SJSA1 (cell line): ENCODE measurements around the gene GPX1. TPM values are rescaled to one million over a fixed set of nuclear protein-coding genes. Genes with fewer than 3 reads are reported as not detected.
"Not testable (repeated sequence)": the region's sequence is repeated elsewhere in the genome, so short reads cannot be mapped to it uniquely, and the experiment has no call there.

Experiments used
- DNase-seq, 2 experiments: peaks; one replicate each; pipeline ENCODE4 v3.0.0-alpha.2; 2015 to 2020; ENCODE audit warnings: low spot score in 2 of 2, low read depth in 1 of 2
- H3K27ac ChIP-seq: fragments of 250-450 bp; sonication (Bioruptor Pico); 2 replicates; pipeline ENCODE4 v1.5.1; 2020; ENCODE audit warnings: mild to moderate bottlenecking, moderate library complexity
- H3K27me3 ChIP-seq: fragments of 250-450 bp; sonication (Bioruptor Pico); replicated peaks from 2 replicates; pipeline ENCODE4 v1.5.1; 2020; ENCODE audit warnings: mild to moderate bottlenecking, moderate library complexity
- H3K36me3 ChIP-seq: fragments of 250-450 bp; sonication (Bioruptor Pico); 2 replicates; pipeline ENCODE4 v1.5.1; 2020; ENCODE audit warnings: mild to moderate bottlenecking
- H3K4me1 ChIP-seq: fragments of 250-450 bp; sonication (Bioruptor Pico); replicated peaks from 2 replicates; pipeline ENCODE4 v1.6.1; 2021; ENCODE audit warnings: mild to moderate bottlenecking
- H3K4me3 ChIP-seq: fragments of 250-450 bp; sonication (Bioruptor Pico); 2 replicates; pipeline ENCODE4 v1.5.1; 2020; ENCODE audit warnings: mild to moderate bottlenecking
- H3K9me3 ChIP-seq: fragments of 250-450 bp; sonication (Bioruptor Pico); replicated peaks from 2 replicates; pipeline ENCODE4 v1.5.1; 2020; ENCODE audit warnings: mild to moderate bottlenecking
- total RNA-seq: library from RNA; depleted of rRNA; stranded (reverse); fragments of >200 nt; shearing (Covaris generic); gene quantifications from 2 replicates; pipeline ENCODE4 v1.2.3, GENCODE V29; 2014

Gene GPX1
- total RNA-seq, 1 experiment from 2014 or later, result 226 TPM

GRCh38 chr3:49383387-49383786 lies 25.2 kb upstream of the GPX1 start:
- H3K4me1 ChIP-seq, result peaks cover 30% of the 10 kb centered on the region
- H3K9me3 ChIP-seq, result no peaks in the 10 kb centered on the region
- no peak overlapping the region for H3K27ac ChIP-seq
- no peak overlapping the region for H3K4me3 ChIP-seq
- no peaks in the 10 kb centered on the region for H3K27me3 ChIP-seq
- no peak for DNase-seq
- peaks cover 7% of the 10 kb centered on the region for H3K36me3 ChIP-seq

GRCh38 chr3:49378249-49378895 lies 20.2 kb upstream of the GPX1 start:
- Histone ChIP-seq H3K4me3 (no peak overlapping the region), H3K36me3 (peaks cover 29% of the 10 kb centered on the region), H3K27me3 (no peaks in the 10 kb centered on the region), H3K27ac (peak overlapping the region; percentile 80), H3K4me1 (peaks cover 34% of the 10 kb centered on the region), H3K9me3 (no peaks in the 10 kb centered on the region)
- peak; percentile 90 for DNase-seq

- Histone ChIP-seq H3K4me1 (peaks cover 34% of the 10 kb centered on the region), H3K27ac (peak overlapping the region; percentile 80)
- DNase-seq, result peak; percentile 38 to 50
Measured at GRCh38 chr3:49377483-49377882, 19.3 kb upstream of the GPX1 start.

GRCh38 chr3:49371946-49372345 lies 13.8 kb upstream of the GPX1 start:
- Histone ChIP-seq H3K4me1 (no peaks in the 10 kb centered on the region), H3K27me3 (no peaks in the 10 kb centered on the region), H3K9me3 (no peaks in the 10 kb centered on the region), H3K36me3 (peaks cover 72% of the 10 kb centered on the region), H3K27ac (no peak overlapping the region), H3K4me3 (no peak overlapping the region)
- no peak for DNase-seq

More at GRCh38 chr3:49377483-49377882, 19.3 kb upstream of the GPX1 start:
- Histone ChIP-seq H3K27me3 (no peaks in the 10 kb centered on the region), H3K4me3 (no peak overlapping the region), H3K9me3 (no peaks in the 10 kb centered on the region), H3K36me3 (peaks cover 37% of the 10 kb centered on the region)

GRCh38 chr3:49370585-49371290 lies 12.6 kb upstream of the GPX1 start:
- Histone ChIP-seq H3K27ac (no peak overlapping the region), H3K4me1 (no peaks in the 10 kb centered on the region), H3K4me3 (no peak overlapping the region), H3K36me3 (peaks cover 79% of the 10 kb centered on the region), H3K9me3 (no peaks in the 10 kb centered on the region), H3K27me3 (no peaks in the 10 kb centered on the region)
- DNase-seq, result no peak

- Histone ChIP-seq H3K27me3 (no peaks in the 10 kb centered on the region), H3K27ac (no peak overlapping the region; the same call in 1 of the 2 replicates), H3K4me3 (no peak overlapping the region), H3K4me1 (peaks cover 44% of the 10 kb centered on the region), H3K36me3 (peaks cover 86% of the 10 kb centered on the region), H3K9me3 (no peaks in the 10 kb centered on the region)
- DNase-seq, result no peak
Measured at GRCh38 chr3:49362561-49362960, 4.4 kb upstream of the GPX1 start.

- Histone ChIP-seq H3K4me3 (no peak overlapping the region), H3K4me1 (peaks cover 56% of the 10 kb centered on the region), H3K27me3 (no peaks in the 10 kb centered on the region), H3K36me3 (peaks cover 93% of the 10 kb centered on the region), H3K9me3 (no peaks in the 10 kb centered on the region), H3K27ac (peak overlapping the region; percentile 93; the same call in 1 of the 2 replicates)
- no peak for DNase-seq
Measured at GRCh38 chr3:49359623-49360022, 1.5 kb upstream of the GPX1 start.

GRCh38 chr3:49358884-49359225 lies 702 bp upstream of the GPX1 start:
- Histone ChIP-seq H3K4me1 (peaks cover 53% of the 10 kb centered on the region), H3K9me3 (no peaks in the 10 kb centered on the region), H3K27ac (peak overlapping the region; percentile 93), H3K27me3 (no peaks in the 10 kb centered on the region), H3K36me3 (peaks cover 87% of the 10 kb centered on the region), H3K4me3 (peak overlapping the region; percentile 57)
- DNase-seq, result no peak

GRCh38 chr3:49357443-49358216 lies 523 bp downstream of the GPX1 start:
- Histone ChIP-seq H3K36me3 (peaks cover 78% of the 10 kb centered on the region), H3K27ac (peak overlapping the region; percentile 93), H3K4me3 (peak overlapping the region; percentile 57), H3K4me1 (peaks cover 45% of the 10 kb centered on the region)
- peak; percentile 77 to 81 for DNase-seq
- H3K27me3 ChIP-seq, H3K9me3 ChIP-seq: not testable (repeated sequence)

- H3K27me3 ChIP-seq, H3K9me3 ChIP-seq, DNase-seq: not testable (repeated sequence)
- Histone ChIP-seq H3K4me3 (peak overlapping the region; percentile 57), H3K27ac (peak overlapping the region; percentile 93), H3K36me3 (peaks cover 72% of the 10 kb centered on the region), H3K4me1 (peaks cover 46% of the 10 kb centered on the region)
Measured at GRCh38 chr3:49357095-49357442, 1.1 kb downstream of the GPX1 start.

GRCh38 chr3:49352890-49353421 lies 5.2 kb downstream of the GPX1 start:
- H3K9me3 ChIP-seq, result no peaks in the 10 kb centered on the region
- peak overlapping the region; percentile 68 for H3K27ac ChIP-seq
- DNase-seq, result no peak
- peaks cover 41% of the 10 kb centered on the region for H3K4me1 ChIP-seq
- no peaks in the 10 kb centered on the region for H3K27me3 ChIP-seq
- H3K4me3 ChIP-seq, result no peak overlapping the region
- H3K36me3 ChIP-seq, result peaks cover 33% of the 10 kb centered on the region

GRCh38 chr3:49352281-49352680 lies 5.9 kb downstream of the GPX1 start:
- Histone ChIP-seq H3K4me3 (no peak overlapping the region), H3K27ac (peak overlapping the region; percentile 68), H3K4me1 (peaks cover 40% of the 10 kb centered on the region), H3K9me3 (no peaks in the 10 kb centered on the region), H3K27me3 (no peaks in the 10 kb centered on the region), H3K36me3 (peaks cover 26% of the 10 kb centered on the region)
- no peak for DNase-seq

- peaks cover 43% of the 10 kb centered on the region for H3K4me1 ChIP-seq
- H3K9me3 ChIP-seq, result no peaks in the 10 kb centered on the region
- peaks cover 19% of the 10 kb centered on the region for H3K36me3 ChIP-seq
- peak overlapping the region; percentile 68 for H3K27ac ChIP-seq
- peak; percentile 73 to 80 for DNase-seq
- H3K4me3 ChIP-seq, result no peak overlapping the region
- H3K27me3 ChIP-seq, result no peaks in the 10 kb centered on the region
Measured at GRCh38 chr3:49351521-49352011, 6.6 kb downstream of the GPX1 start.
